ENCODE results near the gene RYR2.

GRCh38 chr1:237671935-237672334 lies 630.0 kb downstream of the RYR2 start:
- no peak for TF ChIP-seq GATA2 (IDR thresholded peaks at IDR 0.05; ENCODE audit: low read depth, low read length)
- no peak for TF ChIP-seq GATA3 (IDR thresholded peaks at IDR 0.05; ENCODE audit: low read depth, low read length)

Data from SH-SY5Y (cell line).